NCI-H2196 (cell line): ENCODE measurements around the gene PRM2.
"Not testable (repeated sequence)": the region's sequence is repeated elsewhere in the genome, so short reads cannot be mapped to it uniquely, and the experiment has no call there.

ENCODE experiments used
- DNase-seq: peaks from one replicate; lab custom pipeline; 2025; ENCODE audit not compliant: unreplicated experiment; lab: John Stamatoyannopoulos, UW

PRM2 gene

GRCh38 chr16:11307639-11308492, 31.6 kb upstream of the PRM2 start:
- DNase-seq = no peak

GRCh38 chr16:11306997-11307638, 30.8 kb upstream of the PRM2 start:
- no peak for DNase-seq

GRCh38 chr16:11306381-11306780, 30.1 kb upstream of the PRM2 start:
- DNase-seq = no peak

- peak; percentile 86 for DNase-seq
Observed at GRCh38 chr16:11303405-11304138, 27.3 kb upstream of the PRM2 start.

- DNase-seq = peak; percentile 88
Observed at GRCh38 chr16:11302977-11303376, 26.7 kb upstream of the PRM2 start.

GRCh38 chr16:11301645-11302501, 25.6 kb upstream of the PRM2 start:
- no peak for DNase-seq

GRCh38 chr16:11300560-11300892, 24.2 kb upstream of the PRM2 start:
- no peak for DNase-seq

DNA sequence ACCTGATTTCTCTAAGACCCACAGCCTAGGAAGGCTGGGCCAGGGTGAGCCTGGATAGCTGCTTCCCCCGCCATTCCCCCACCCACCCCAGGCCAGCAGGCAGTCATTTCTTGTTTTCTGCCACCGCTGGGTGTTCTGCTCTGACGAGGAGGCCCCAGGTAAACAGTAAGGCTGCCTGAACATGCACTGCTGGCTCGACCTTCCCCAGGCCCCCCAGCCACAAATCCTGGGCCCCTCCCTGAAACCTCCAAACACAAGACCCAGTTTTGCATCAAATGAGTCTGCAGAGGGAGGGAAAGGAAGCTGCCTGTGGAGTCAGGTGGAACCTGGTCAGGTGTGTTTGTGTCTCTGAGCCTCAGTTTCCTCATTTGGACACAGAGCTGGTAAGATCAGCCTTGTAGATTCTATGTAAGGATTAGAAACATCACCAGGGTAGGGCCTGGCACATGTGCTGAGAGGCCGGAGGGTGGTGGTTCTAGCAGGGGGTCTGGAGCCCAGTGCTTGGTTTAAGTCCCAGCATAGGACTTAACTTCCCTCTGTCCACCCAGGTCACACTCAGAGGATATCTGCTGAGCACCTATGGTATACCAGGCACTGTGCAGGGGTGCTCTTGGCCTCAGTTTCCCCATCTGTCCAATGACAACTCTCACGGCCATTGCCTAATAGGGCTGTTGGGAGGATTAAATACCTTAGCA, 23.7 kb upstream of the PRM2 start:
- no peak for DNase-seq

GRCh38 chr16:11298950-11299547, 22.8 kb upstream of the PRM2 start:
- not testable (repeated sequence) for DNase-seq

GRCh38 chr16:11298143-11298900, 22.0 kb upstream of the PRM2 start:
- no peak for DNase-seq

DNA sequence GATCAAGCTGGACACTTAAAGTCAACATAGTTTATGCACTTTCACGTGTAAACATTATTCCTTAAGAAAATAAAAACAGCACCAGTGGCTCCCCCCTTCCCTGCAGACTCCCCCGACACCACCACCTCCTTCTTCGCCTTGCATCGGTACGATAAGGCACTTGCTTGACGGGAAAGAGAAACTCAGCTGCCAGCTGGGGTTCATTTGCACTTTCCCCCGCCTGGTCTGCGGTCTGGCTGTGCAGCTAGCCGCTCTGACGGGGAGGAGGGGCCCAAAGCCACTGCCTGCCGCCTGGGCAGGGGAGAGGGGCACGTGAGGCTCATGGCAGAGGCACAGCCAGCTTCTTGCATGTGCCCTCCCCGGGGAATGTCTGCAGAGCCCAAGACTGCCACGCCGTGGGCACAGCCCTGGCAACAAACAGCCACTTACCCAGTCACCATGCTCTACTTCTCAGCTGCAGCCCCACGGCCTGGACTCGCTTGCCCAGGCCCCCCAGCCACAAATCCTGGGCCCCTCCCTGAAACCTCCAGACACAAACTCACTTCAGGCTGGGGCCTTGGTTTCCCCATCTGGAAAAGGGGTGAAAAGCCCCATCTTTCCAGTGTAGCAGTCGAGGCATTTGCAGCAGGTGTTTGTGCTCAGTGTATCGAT, 21.3 kb upstream of the PRM2 start:
- peak; percentile 84 for DNase-seq

DNA sequence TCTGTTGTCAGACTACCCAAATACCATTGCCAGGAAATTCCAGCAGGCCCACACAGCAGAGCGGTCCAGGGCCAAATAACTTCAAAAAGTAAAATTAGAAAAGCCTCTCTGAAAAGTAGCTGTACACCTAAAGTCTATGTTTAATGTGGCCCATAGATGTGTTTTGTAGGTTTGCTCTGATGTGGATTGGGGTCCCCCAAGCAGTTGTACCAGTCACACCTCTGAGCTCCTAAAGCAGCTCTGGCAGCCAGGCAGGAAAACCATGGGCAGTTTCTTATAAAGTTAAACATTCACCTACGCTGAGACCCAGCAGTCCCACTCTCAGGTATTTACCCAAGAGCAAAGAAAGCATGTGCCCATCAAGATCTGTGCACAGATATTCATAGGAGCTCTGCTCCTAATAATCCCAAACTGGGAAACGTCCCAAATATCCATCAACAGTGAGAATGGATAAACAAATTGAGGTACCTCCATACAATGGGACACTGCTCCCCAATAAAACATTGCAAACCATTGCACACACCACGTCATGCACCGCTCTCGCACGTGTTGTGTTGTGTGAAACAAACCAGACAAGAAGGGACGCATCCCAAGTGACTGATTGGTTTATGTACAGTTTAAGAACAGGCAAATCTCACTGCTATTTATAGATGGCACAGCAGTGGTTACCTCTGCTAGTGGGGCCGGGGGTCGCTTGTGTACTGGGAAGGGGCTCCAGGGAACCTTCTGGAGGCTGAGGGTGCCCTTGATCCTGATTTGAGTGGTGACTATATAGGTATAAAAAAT, 20.6 kb upstream of the PRM2 start:
- no peak for DNase-seq

- no peak for DNase-seq
Observed at GRCh38 chr16:11296351-11296705, 20.0 kb upstream of the PRM2 start.

DNA sequence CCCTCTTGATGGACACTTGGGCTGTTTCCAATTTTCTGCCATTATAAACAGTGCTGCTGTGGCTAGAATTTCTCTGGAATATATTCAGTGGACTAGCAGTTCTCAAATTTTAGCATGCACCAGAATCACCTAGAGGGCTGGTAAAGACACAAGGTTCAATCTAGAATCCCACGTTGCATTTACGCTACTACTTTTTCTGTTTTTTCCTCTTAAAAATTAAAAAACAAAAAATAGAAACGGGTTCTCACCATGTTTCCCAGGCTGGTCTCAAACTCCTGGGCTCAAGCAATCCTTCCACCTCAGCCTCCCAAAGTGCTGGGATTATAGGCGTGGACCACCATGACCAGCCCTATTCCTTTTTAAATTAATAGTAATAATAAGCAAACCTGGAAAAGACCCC, 19.4 kb upstream of the PRM2 start:
- no peak for DNase-seq

GRCh38 chr16:11292076-11292748, 15.9 kb upstream of the PRM2 start:
- no peak for DNase-seq

DNA sequence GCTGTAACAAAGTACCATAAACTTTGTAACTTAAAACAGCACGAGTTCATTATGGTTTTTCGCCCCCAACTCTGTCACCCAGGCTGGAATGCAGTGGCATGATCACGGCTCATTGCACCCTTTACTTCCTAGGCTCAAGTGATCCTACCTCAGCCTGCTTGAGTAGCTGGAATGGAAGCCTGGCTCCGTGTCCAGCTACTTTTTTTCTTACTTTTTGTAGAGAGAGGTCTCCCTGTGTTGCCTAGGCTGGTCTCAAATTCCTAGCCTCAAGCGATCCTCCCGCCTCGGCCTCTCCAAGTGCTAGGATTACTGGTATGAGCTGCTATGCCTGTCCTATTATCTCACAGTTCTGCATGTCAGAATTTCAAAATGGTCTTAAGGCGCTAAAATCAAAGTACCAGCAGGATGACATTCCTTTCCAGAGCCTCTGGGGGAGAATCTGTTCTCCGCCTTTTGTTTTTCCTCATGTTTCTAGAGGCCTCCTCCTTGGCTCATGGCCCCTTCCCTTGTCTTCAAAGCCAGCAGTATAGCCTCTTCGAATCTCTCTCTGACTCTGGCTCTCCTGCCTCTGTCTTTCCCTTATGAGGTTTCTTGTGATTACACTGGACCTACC, 14.9 kb upstream of the PRM2 start:
- DNase-seq = no peak
